GM12892 (cell line): ENCODE measurements around the gene CACNA1B.

ENCODE experiments used
- POLR2A ChIP-seq: IDR thresholded peaks from 2 replicates; pipeline ENCODE4 v1.6.1; 2011; ENCODE audit warnings: low read depth, low read length, control low read depth
- POLR2AphosphoS5 ChIP-seq: IDR thresholded peaks from 2 replicates; pipeline ENCODE4 v1.6.1; 2011; ENCODE audit warnings: low read depth, low read length, control low read depth
- TAF1 ChIP-seq: IDR thresholded peaks from 2 replicates; pipeline ENCODE4 v1.6.1; 2011; ENCODE audit warnings: low read depth, mild to moderate bottlenecking, control low read depth, low read length, borderline replicate concordance

GRCh38 chr9:138006576-138007233 lies 129.1 kb downstream of the CACNA1B start:
- TF ChIP-seq POLR2A: no peak
- TF ChIP-seq POLR2AphosphoS5: no peak
- no peak for TF ChIP-seq TAF1
